Measurements from ENCODE around the gene TPP2.

Gene TPP2

DNA sequence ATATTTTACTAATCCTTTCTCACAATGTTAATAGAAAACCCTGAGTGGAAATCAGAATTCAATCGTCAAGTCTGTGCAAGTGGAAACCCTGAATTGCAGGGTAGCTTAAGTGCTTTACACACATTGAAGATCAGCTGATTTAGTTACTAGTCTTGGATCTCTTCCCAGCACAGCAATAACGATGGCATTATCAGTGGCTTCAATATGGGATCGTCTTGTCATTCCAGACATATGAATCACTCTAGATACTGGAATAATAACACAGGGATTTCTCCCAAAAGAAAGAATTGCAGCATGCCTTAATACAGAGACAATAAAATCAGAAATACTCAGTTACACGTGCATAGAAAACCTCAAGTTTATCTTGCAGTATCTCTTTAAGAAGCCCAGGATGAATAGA, 110.7 kb downstream of the TPP2 start:
- no peak for TF ChIP-seq EGR1 (IDR thresholded peaks at IDR 0.05)

DNA sequence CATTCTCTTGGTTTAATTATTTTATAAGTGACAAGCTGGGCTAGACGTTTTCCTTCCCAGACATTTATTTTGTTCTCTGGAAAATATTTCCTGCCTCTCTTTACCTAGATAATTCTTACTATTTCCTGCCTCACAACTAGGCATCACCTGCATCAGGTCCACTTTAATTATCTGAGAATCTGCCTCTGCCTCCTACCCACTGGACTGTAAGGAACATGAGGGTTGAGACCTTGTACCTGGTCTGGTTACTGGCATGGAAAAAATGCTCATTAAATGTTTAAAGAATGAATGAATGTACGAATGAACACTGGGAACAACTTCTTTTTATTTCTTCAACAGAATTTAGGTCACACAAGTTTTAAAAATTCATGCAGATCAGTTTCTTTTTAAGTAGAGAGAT, 111.4 kb downstream of the TPP2 start:
- no peak for TF ChIP-seq TEAD4 (IDR thresholded peaks at IDR 0.05)
- TF ChIP-seq TAF1 (IDR thresholded peaks at IDR 0.05; ENCODE audit: low read depth), result no peak
- TF ChIP-seq CREB1 (IDR thresholded peaks at IDR 0.05; ENCODE audit: low read depth), result no peak
- no peak for TF ChIP-seq RAD21 (IDR thresholded peaks at IDR 0.05; ENCODE audit: low read depth)
- TF ChIP-seq YY1 (IDR thresholded peaks at IDR 0.05; ENCODE audit: low read depth), result no peak
- TF ChIP-seq, protein P1, sequence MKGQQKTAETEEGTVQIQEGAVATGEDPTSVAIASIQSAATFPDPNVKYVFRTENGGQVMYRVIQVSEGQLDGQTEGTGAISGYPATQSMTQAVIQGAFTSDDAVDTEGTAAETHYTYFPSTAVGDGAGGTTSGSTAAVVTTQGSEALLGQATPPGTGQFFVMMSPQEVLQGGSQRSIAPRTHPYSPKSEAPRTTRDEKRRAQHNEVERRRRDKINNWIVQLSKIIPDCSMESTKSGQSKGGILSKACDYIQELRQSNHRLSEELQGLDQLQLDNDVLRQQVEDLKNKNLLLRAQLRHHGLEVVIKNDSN (IDR thresholded peaks at IDR 0.05), result no peak
- no peak for TF ChIP-seq EP300 (IDR thresholded peaks at IDR 0.05; ENCODE audit: borderline replicate concordance)
- TF ChIP-seq EGR1 (IDR thresholded peaks at IDR 0.05), result no peak
- TF ChIP-seq FOXM1 (IDR thresholded peaks at IDR 0.05; ENCODE audit: borderline replicate concordance, low read depth), result no peak
- TF ChIP-seq TCF12 (IDR thresholded peaks at IDR 0.05; ENCODE audit: low read depth), result no peak

DNA sequence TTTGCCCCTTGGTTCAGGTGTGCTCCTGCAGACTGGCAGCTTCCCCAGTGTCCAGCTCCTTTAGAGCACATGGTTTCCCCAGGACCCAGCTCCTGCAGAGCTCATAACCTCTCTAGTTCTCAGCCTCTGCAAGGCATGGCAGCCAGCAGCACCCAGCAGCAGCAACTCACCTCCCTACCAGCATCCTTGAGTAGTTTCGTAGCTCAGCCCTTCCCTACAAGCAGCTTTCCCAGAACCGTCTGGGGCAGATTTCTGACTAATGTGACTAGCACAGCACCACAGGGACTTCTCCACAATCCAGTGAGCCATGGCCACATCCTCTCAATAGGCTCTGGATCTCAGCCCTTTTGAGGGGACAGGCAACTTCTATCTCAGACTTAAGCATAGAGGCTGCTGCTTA, 112.2 kb downstream of the TPP2 start:
- TF ChIP-seq, protein P2, sequence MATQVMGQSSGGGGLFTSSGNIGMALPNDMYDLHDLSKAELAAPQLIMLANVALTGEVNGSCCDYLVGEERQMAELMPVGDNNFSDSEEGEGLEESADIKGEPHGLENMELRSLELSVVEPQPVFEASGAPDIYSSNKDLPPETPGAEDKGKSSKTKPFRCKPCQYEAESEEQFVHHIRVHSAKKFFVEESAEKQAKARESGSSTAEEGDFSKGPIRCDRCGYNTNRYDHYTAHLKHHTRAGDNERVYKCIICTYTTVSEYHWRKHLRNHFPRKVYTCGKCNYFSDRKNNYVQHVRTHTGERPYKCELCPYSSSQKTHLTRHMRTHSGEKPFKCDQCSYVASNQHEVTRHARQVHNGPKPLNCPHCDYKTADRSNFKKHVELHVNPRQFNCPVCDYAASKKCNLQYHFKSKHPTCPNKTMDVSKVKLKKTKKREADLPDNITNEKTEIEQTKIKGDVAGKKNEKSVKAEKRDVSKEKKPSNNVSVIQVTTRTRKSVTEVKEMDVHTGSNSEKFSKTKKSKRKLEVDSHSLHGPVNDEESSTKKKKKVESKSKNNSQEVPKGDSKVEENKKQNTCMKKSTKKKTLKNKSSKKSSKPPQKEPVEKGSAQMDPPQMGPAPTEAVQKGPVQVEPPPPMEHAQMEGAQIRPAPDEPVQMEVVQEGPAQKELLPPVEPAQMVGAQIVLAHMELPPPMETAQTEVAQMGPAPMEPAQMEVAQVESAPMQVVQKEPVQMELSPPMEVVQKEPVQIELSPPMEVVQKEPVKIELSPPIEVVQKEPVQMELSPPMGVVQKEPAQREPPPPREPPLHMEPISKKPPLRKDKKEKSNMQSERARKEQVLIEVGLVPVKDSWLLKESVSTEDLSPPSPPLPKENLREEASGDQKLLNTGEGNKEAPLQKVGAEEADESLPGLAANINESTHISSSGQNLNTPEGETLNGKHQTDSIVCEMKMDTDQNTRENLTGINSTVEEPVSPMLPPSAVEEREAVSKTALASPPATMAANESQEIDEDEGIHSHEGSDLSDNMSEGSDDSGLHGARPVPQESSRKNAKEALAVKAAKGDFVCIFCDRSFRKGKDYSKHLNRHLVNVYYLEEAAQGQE (IDR thresholded peaks at IDR 0.05; ENCODE audit: low read depth), result no peak
- TF ChIP-seq FOXM1 (IDR thresholded peaks at IDR 0.05; ENCODE audit: borderline replicate concordance, low read depth), result no peak
- TF ChIP-seq, protein P1 (IDR thresholded peaks at IDR 0.05), result no peak
- TF ChIP-seq EGR1 (IDR thresholded peaks at IDR 0.05), result no peak
- no peak for TF ChIP-seq TAF1 (IDR thresholded peaks at IDR 0.05; ENCODE audit: low read depth)
- no peak for TF ChIP-seq ZBTB7A (IDR thresholded peaks at IDR 0.05; ENCODE audit: low read depth)
- TF ChIP-seq RAD21 (IDR thresholded peaks at IDR 0.05; ENCODE audit: low read depth), result no peak
- TF ChIP-seq TEAD4 (IDR thresholded peaks at IDR 0.05), result no peak
- no peak for TF ChIP-seq CEBPB (IDR thresholded peaks at IDR 0.05)
- no peak for TF ChIP-seq YY1 (IDR thresholded peaks at IDR 0.05; ENCODE audit: low read depth)

DNA sequence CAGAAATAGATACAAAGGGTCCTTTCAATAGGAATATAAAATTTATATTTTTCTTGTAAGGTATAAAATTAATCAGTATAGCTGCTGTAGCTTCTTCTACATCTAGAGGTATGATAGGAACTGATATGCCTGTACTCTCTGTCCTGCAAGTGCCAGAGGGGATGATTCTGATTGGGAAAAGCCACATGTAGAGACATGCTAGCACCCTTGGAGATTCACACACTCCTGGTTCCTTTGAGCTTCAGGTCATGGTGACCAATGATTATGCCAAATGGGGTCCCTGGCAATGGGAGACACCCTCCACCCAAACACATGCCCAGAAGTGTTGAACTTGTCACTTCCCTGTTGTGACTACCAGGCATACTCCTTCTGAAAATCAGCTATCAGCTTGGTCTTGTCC, 112.8 kb downstream of the TPP2 start:
- no peak for TF ChIP-seq TCF12 (IDR thresholded peaks at IDR 0.05; ENCODE audit: low read depth)
- TF ChIP-seq NFIC (IDR thresholded peaks at IDR 0.05), result no peak
- no peak for TF ChIP-seq ZBTB7A (IDR thresholded peaks at IDR 0.05; ENCODE audit: low read depth)
- TF ChIP-seq CREB1 (IDR thresholded peaks at IDR 0.05; ENCODE audit: low read depth), result no peak
- TF ChIP-seq CEBPB (IDR thresholded peaks at IDR 0.05), result no peak
- TF ChIP-seq, protein P2 (IDR thresholded peaks at IDR 0.05; ENCODE audit: low read depth), result no peak
- no peak for TF ChIP-seq YY1 (IDR thresholded peaks at IDR 0.05; ENCODE audit: low read depth)
- TF ChIP-seq FOXM1 (IDR thresholded peaks at IDR 0.05; ENCODE audit: borderline replicate concordance, low read depth), result no peak
- TF ChIP-seq, protein P1 (IDR thresholded peaks at IDR 0.05), result no peak
- no peak for TF ChIP-seq EGR1 (IDR thresholded peaks at IDR 0.05)

DNA sequence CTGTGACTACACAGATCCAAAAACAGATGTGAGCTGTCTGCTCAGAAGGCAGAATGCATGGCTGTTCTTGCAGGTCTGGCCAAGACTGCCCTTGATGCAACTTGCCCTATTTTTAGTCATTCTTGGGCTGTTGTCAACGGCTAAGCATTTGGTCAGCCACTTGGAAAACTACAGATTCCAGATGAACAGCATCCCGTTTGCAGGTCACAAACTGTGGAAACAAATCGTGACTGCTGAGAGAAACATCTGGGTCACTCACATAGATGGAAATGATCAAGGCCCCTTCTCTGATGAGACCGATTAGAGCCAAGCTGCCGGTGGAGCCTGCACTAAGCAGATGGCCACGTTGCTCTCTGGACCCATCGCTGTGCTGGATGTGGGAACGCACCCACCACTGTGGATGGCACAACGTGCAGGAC, 113.5 kb downstream of the TPP2 start:
- TF ChIP-seq EGR1 (IDR thresholded peaks at IDR 0.05), result no peak
- TF ChIP-seq, protein P1 (IDR thresholded peaks at IDR 0.05), result no peak

DNA sequence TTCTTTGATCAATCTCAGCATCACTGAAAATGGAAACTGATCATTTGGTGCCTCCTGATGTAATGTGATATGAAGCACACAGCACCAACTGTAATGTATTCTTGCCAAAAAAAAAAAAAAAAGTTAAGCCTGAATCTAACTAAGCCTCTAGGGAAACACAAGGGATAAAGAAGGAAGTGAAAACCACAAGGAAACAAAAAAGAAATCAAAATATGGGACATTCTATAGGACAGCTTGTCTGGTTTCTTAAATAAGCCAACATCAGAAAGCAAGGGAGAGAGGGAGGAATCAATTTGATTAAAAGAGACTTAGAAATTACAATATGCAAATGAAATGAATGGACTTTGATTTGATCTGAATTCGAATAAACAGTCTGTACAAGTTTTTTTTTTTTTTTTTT, 118.7 kb downstream of the TPP2 start:
- TF ChIP-seq CREB1 (IDR thresholded peaks at IDR 0.05; ENCODE audit: low read depth) (no peak), ZBTB7A (IDR thresholded peaks at IDR 0.05; ENCODE audit: low read depth) (no peak), TEAD4 (IDR thresholded peaks at IDR 0.05) (no peak), RAD21 (IDR thresholded peaks at IDR 0.05; ENCODE audit: low read depth) (no peak), NFIC (IDR thresholded peaks at IDR 0.05) (no peak), TAF1 (IDR thresholded peaks at IDR 0.05; ENCODE audit: low read depth) (no peak), CEBPB (IDR thresholded peaks at IDR 0.05) (no peak), FOXM1 (IDR thresholded peaks at IDR 0.05; ENCODE audit: borderline replicate concordance, low read depth) (no peak), YY1 (IDR thresholded peaks at IDR 0.05; ENCODE audit: low read depth) (no peak), TCF12 (IDR thresholded peaks at IDR 0.05; ENCODE audit: low read depth) (no peak), EGR1 (IDR thresholded peaks at IDR 0.05) (no peak)
- TF ChIP-seq, protein P1 (IDR thresholded peaks at IDR 0.05), result no peak
- TF ChIP-seq, protein P2 (IDR thresholded peaks at IDR 0.05; ENCODE audit: low read depth), result no peak

Measured in Ishikawa (cell line).